Measurements from ENCODE around the gene KCNQ1. TPM values are rescaled to one million over a fixed set of nuclear protein-coding genes. Genes with fewer than 3 reads are reported as not detected.
A peak's percentile ranks its signal among the peaks of the same experiment; 100 is the strongest.

The KCNQ1 gene
- total and polyA plus RNA-seq, 2 of the 13 experiments (the other 11 are each of a cell fraction or from before 2014, with no cell fraction given): 0.02 to 0.08 TPM

- Histone ChIP-seq H3K27ac (ENCODE audit: extremely low read length, insufficient read depth, low read length) (no peak overlapping the region), H3K9ac (ENCODE audit: insufficient read depth, low read depth, low read length) (no peak overlapping the region), H3K79me2 (ENCODE audit: insufficient read depth, low read length) (no peaks in the 10 kb centered on the region), H3K9me3 (ENCODE audit: low read length) (peaks cover 73% of the 10 kb centered on the region), H3K36me3 (replicated peaks in 1 of 2; ENCODE audit: control insufficient read depth in 1 of 2, insufficient read depth in 2 of 2, low read length in 2 of 2) (0 out of 5 replicates have a peak, but pooled peaks cover 1 to 4% of the 10 kb centered on the region in 2 experiments), H3K4me1 (ENCODE audit: insufficient read depth, low read length) (no peaks in the 10 kb centered on the region), H4K20me1 (ENCODE audit: insufficient read depth, low read length) (peaks cover 20% of the 10 kb centered on the region), H3K4me3 (replicated peaks in 1 of 3; ENCODE audit: insufficient read depth in 1 of 3, low read depth in 2 of 3, low read length in 3 of 3) (no peak overlapping the region), H2AFZ (ENCODE audit: low read length) (no peak overlapping the region), H3K27me3 (ENCODE audit: control insufficient read depth in 1 of 2, insufficient read depth in 2 of 2, low read length in 2 of 2) (no peaks in the 10 kb centered on the region), H3K4me2 (ENCODE audit: low read depth, low read length) (no peak overlapping the region)
- no peak for FAIRE-seq
- intact Hi-C loops (cut with micrococcal nuclease; ENCODE audit: unreplicated experiment): loop anchor here (5.0 kb wide), 1 partner anchor 120 kb away; no protein-coding TSS in a partner anchor
- no TSS peak for BruUV-seq (replicated peaks)
- POLR2A ChIA-PET: interaction anchor here (1.0 kb wide), 1 partner anchor 89 kb away, joined by 3 read pairs; no protein-coding TSS in a partner anchor
- CTCF ChIA-PET (ENCODE audit: low intra/inter-chr PET ratio, low total read pairs): interaction anchor here (1.1 kb wide), 1 partner anchor 239 kb away, joined by 3 read pairs; no protein-coding TSS in a partner anchor
- DNase-seq (ENCODE audit: low spot score): no peak
- in situ Hi-C loops (cut with HindIII; ENCODE audit: extremely low pct_ligation_motif_present, low pct_unique_long_range_greater_than_20kb): no loop called here
- WGBS (ENCODE audit: low lambda C conversion rate): 86% methylated on average over 11 of the region's 11 CpGs
- no peak for ATAC-seq
- no peak for TF ChIP-seq HDAC1 (CRISPR knock-in tag; IDR thresholded peaks at IDR 0.05)
- TF ChIP-seq ZNF576 (CRISPR knock-in tag; IDR thresholded peaks at IDR 0.05): no peak
- no peak for TF ChIP-seq ELK4 (CRISPR knock-in tag; IDR thresholded peaks at IDR 0.05; ENCODE audit: borderline replicate concordance)
- no peak for TF ChIP-seq PBX3 (CRISPR knock-in tag; IDR thresholded peaks at IDR 0.05; ENCODE audit: borderline replicate concordance)
- TF ChIP-seq RBM22 (optimal IDR thresholded peaks at IDR 0.05; ENCODE audit: low read length): peak; percentile 7
- no peak for TF ChIP-seq NFATC3 (CRISPR knock-in tag; IDR thresholded peaks at IDR 0.05)
- TF ChIP-seq PLSCR1 (CRISPR knock-in tag; IDR thresholded peaks at IDR 0.05; ENCODE audit: borderline replicate concordance): no peak
- no peak for TF ChIP-seq CENPT (CRISPR knock-in tag; IDR thresholded peaks at IDR 0.05; ENCODE audit: low read depth)
- peak; percentile 66 for TF ChIP-seq POLR2G (IDR thresholded peaks at IDR 0.05; ENCODE audit: low read depth, low read length)
- no peak for TF ChIP-seq NFKBIZ (CRISPR knock-in tag; IDR thresholded peaks at IDR 0.05)
- peak; percentile 2 for TF ChIP-seq AGO1 (IDR thresholded peaks at IDR 0.05; ENCODE audit: low read depth, low read length, poor library complexity, severe bottlenecking)
- no peak for TF ChIP-seq U2AF1 (optimal IDR thresholded peaks at IDR 0.05; ENCODE audit: low read depth, low read length)
- peak; percentile 44; the same call in 1 of the 2 replicates for TF ChIP-seq POLR2AphosphoS5 (IDR thresholded peaks at IDR 0.05; ENCODE audit: low read depth, low read length)
- TF ChIP-seq ZNF841 (CRISPR knock-in tag; IDR thresholded peaks at IDR 0.05; ENCODE audit: borderline replicate concordance): no peak
- TF ChIP-seq ZNF180 (CRISPR knock-in tag; IDR thresholded peaks at IDR 0.05; ENCODE audit: borderline replicate concordance, low read depth): no peak
- no peak for TF ChIP-seq KDM4B (CRISPR knock-in tag; IDR thresholded peaks at IDR 0.05)
- no peak for TF ChIP-seq FIP1L1 (IDR thresholded peaks at IDR 0.05; ENCODE audit: borderline replicate concordance, insufficient read depth, low read depth, low read length)
- no peak for TF ChIP-seq E2F2 (CRISPR knock-in tag; IDR thresholded peaks at IDR 0.05; ENCODE audit: borderline replicate concordance)
These were observed 207.8 kb downstream of the KCNQ1 start for GRCh38 chr11:2652333-2653197.

All from HepG2 (cell line).